PC-3 (cell line): ENCODE data around the gene KCNQ4. TPM values are rescaled to one million over a fixed set of nuclear protein-coding genes. Genes with fewer than 3 reads are reported as not detected.

Source experiments
- ATAC-seq: fragments of 200-7000 bp; cut with Tn5 transposase; 2 replicates; pipeline ENCODE4 v1.9.1; 2020; ENCODE audit warnings: mild to moderate bottlenecking, moderate library complexity
- BruUV-seq: library from RNA; stranded (reverse); fragments of 400-500 nt; replicated peaks from 2 replicates; lab custom pipeline; 2021; lab: Mats Ljungman, UMichigan
- CTCF ChIA-PET: fragments of 300-600 bp; sonication (Branson Sonifier 250); formaldehyde crosslinking; loops from one replicate; lab custom pipeline; 2022; ENCODE audit warnings: antibody characterized with exemption; lab: Charles Lee
- POLR2A ChIA-PET: fragments of 300-600 bp; sonication (Branson Sonifier 250); formaldehyde crosslinking; loops from one replicate; lab custom pipeline; 2022; ENCODE audit warnings: antibody characterized with exemption; ENCODE audit not compliant: unreplicated experiment; lab: Charles Lee
- DNase-seq: peaks from one replicate; pipeline ENCODE4 v3.0.0-alpha.2; 2015
- H2AFZ ChIP-seq: fragments of 300-600 bp; sonication (generic); 2 replicates; pipeline ENCODE4 v1.6.0; 2016; ENCODE audit warnings: antibody characterized with exemption, low read length
- H3F3A ChIP-seq: fragments of 300-600 bp; sonication (generic); one replicate; pipeline ENCODE4 v1.6.0; 2017; ENCODE audit warnings: antibody characterized with exemption, low read length, control low read depth, mild to moderate bottlenecking; ENCODE audit not compliant: unreplicated experiment
- H3K27ac ChIP-seq: fragments of 300-600 bp; sonication (generic); 2 replicates; pipeline ENCODE4 v1.5.1; 2016; ENCODE audit warnings: mild to moderate bottlenecking, low read length
- H3K27me3 ChIP-seq: fragments of 300-600 bp; sonication (generic); 2 replicates; pipeline ENCODE4 v1.6.1; 2016; ENCODE audit warnings: low read length, mixed read lengths
- H3K36me3 ChIP-seq: fragments of 300-600 bp; sonication (generic); 2 replicates; pipeline ENCODE4 v1.6.1; 2016; ENCODE audit warnings: low read depth, mixed run types, low read length, mixed read lengths
- H3K4me1 ChIP-seq: fragments of 300-600 bp; sonication (generic); 2 replicates; pipeline ENCODE4 v1.5.1; 2016; ENCODE audit warnings: low read length; ENCODE audit not compliant: insufficient read depth
- H3K4me2 ChIP-seq: fragments of 300-600 bp; sonication (generic); 2 replicates; pipeline ENCODE4 v1.6.0; 2016; ENCODE audit warnings: low read length
- H3K4me3 ChIP-seq: fragments of 300-600 bp; sonication (generic); 2 replicates; pipeline ENCODE4 v1.5.1; 2016; ENCODE audit warnings: mild to moderate bottlenecking, low read length, mixed read lengths
- H3K79me2 ChIP-seq: fragments of 300-600 bp; sonication (generic); 2 replicates; pipeline ENCODE4 v1.6.1; 2017; ENCODE audit warnings: low read length, mixed read lengths
- H3K9ac ChIP-seq: fragments of 300-600 bp; sonication (generic); 2 replicates; pipeline ENCODE4 v1.6.0; 2016; ENCODE audit warnings: mild to moderate bottlenecking, low read length
- H3K9me2 ChIP-seq: fragments of 300-600 bp; sonication (generic); replicated peaks from 2 replicates; pipeline ENCODE4 v1.6.1; 2016; ENCODE audit warnings: mixed run types, low read length, mixed read lengths
- H3K9me3 ChIP-seq: fragments of 300-600 bp; sonication (generic); 2 replicates; pipeline ENCODE4 v1.6.1; 2016; ENCODE audit warnings: low read length, mixed read lengths
- H4K20me1 ChIP-seq: fragments of 300-600 bp; sonication (generic); 2 replicates; pipeline ENCODE4 v1.6.1; 2016; ENCODE audit warnings: low read length, mixed read lengths
- EZH2 ChIP-seq: fragments of 300-600 bp; sonication (generic); IDR thresholded peaks from one replicate; pipeline ENCODE4 v1.6.1; 2017; ENCODE audit warnings: antibody characterized with exemption, mild to moderate bottlenecking, low read length; ENCODE audit not compliant: unreplicated experiment
- EZH2phosphoT487 ChIP-seq: fragments of 300-600 bp; sonication (generic); IDR thresholded peaks from 2 replicates; pipeline ENCODE4 v1.6.1; 2018; ENCODE audit warnings: mild to moderate bottlenecking, antibody characterized with exemption, low read length, borderline replicate concordance
- intact Hi-C: fragments of 100-400 bp; cut with micrococcal nuclease; formaldehyde crosslinking; loops from 2 replicates; pipeline ENCODE4 v1.9.0; 2023
- total RNA-seq: library from RNA; depleted of rRNA; stranded (reverse); fragments of >200 nt; gene quantifications from 2 replicates; pipeline ENCODE4 v1.2.3, GENCODE V29; 2014
- TF ChIP-seq, protein P1 (sequence below): fragments of 300-600 bp; sonication (generic); conservative IDR thresholded peaks from 2 replicates; pipeline ENCODE4 v1.5.1; 2017; ENCODE audit warnings: antibody characterized with exemption, low read depth, mild to moderate bottlenecking, low read length

The KCNQ4 gene
- total RNA-seq, 1 experiment from 2014 or later: 2.5 TPM

- Histone ChIP-seq H3K4me1 (peaks cover 32% of the 10 kb centered on the region), H4K20me1 (0 out of 2 replicates have a peak, but pooled peaks cover 8% of the 10 kb centered on the region), H3K36me3 (peaks cover 50% of the 10 kb centered on the region), H3K79me2 (no peaks in the 10 kb centered on the region), H2AFZ (no peak overlapping the region), H3K27ac (peak overlapping the region; percentile 33), H3K9me2 (no peaks in the 10 kb centered on the region), H3K4me3 (no peak overlapping the region), H3K9ac (no peak overlapping the region), H3F3A (no peaks in the 10 kb centered on the region), H3K27me3 (no peaks in the 10 kb centered on the region), H3K9me3 (no peaks in the 10 kb centered on the region), H3K4me2 (peak overlapping the region; percentile 11; the same call in 1 of the 2 replicates)
- no peak for TF ChIP-seq EZH2phosphoT487
- no peak for TF ChIP-seq EZH2
- TF ChIP-seq, protein P1, sequence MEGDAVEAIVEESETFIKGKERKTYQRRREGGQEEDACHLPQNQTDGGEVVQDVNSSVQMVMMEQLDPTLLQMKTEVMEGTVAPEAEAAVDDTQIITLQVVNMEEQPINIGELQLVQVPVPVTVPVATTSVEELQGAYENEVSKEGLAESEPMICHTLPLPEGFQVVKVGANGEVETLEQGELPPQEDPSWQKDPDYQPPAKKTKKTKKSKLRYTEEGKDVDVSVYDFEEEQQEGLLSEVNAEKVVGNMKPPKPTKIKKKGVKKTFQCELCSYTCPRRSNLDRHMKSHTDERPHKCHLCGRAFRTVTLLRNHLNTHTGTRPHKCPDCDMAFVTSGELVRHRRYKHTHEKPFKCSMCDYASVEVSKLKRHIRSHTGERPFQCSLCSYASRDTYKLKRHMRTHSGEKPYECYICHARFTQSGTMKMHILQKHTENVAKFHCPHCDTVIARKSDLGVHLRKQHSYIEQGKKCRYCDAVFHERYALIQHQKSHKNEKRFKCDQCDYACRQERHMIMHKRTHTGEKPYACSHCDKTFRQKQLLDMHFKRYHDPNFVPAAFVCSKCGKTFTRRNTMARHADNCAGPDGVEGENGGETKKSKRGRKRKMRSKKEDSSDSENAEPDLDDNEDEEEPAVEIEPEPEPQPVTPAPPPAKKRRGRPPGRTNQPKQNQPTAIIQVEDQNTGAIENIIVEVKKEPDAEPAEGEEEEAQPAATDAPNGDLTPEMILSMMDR: no peak
- no TSS peak for BruUV-seq
- ChIA-PET CTCF (interaction anchor here (0.5 to 0.8 kb wide), 2 partner anchors 81 to 99 kb away, joined by 3 to 4 read pairs; no protein-coding TSS in a partner anchor), POLR2A (no interaction called here)
- DNase-seq (peak; percentile 52), ATAC-seq (peak; percentile 70)
- intact Hi-C loops: loop anchor here (5.0 kb wide), 2 partner anchors 38 to 58 kb away; partner anchors contain the start of gene NFYC
Measured at GRCh38 chr1:40750451-40750908, 33.1 kb upstream of the KCNQ4 start.

- Histone ChIP-seq H3F3A (no peaks in the 10 kb centered on the region), H3K79me2 (no peaks in the 10 kb centered on the region), H4K20me1 (0 out of 2 replicates have a peak, but pooled peaks cover 8% of the 10 kb centered on the region), H2AFZ (no peak overlapping the region), H3K27me3 (no peaks in the 10 kb centered on the region), H3K4me1 (peaks cover 32% of the 10 kb centered on the region), H3K4me2 (peak overlapping the region; percentile 43), H3K9me2 (no peaks in the 10 kb centered on the region), H3K9me3 (no peaks in the 10 kb centered on the region), H3K9ac (no peak overlapping the region), H3K4me3 (no peak overlapping the region), H3K27ac (peak overlapping the region; percentile 15), H3K36me3 (peaks cover 56% of the 10 kb centered on the region)
- intact Hi-C loops: loop anchor here (5.0 kb wide), 2 partner anchors 40 to 60 kb away; partner anchors contain the start of gene NFYC
- BruUV-seq: no TSS peak
- ChIA-PET CTCF (no interaction called here), POLR2A (no interaction called here)
- ATAC-seq (peak; percentile 78), DNase-seq (peak; percentile 57)
- TF ChIP-seq EZH2phosphoT487 (no peak), EZH2 (no peak)
- TF ChIP-seq, protein P1: no peak
Measured at GRCh38 chr1:40751802-40752201, 31.8 kb upstream of the KCNQ4 start.

- H3K4me1 ChIP-seq: peaks cover 32% of the 10 kb centered on the region
- TF ChIP-seq, protein P1: no peak
- TF ChIP-seq EZH2 (no peak), EZH2phosphoT487 (no peak)
- ChIA-PET CTCF (no interaction called here), POLR2A (no interaction called here)
- H3F3A ChIP-seq: no peaks in the 10 kb centered on the region
- DNase-seq (no peak), ATAC-seq (no peak)
- peaks cover 50% of the 10 kb centered on the region for H3K36me3 ChIP-seq
- intact Hi-C loops: loop anchor here (5.0 kb wide), 2 partner anchors 41 to 61 kb away; partner anchors contain the start of gene NFYC
- no peak overlapping the region for H2AFZ ChIP-seq
- H3K4me3 ChIP-seq: no peak overlapping the region
- H3K4me2 ChIP-seq: no peak overlapping the region
- H3K9me2 ChIP-seq: no peaks in the 10 kb centered on the region
- no TSS peak for BruUV-seq
- no peaks in the 10 kb centered on the region for H3K27me3 ChIP-seq
- no peaks in the 10 kb centered on the region for H3K9me3 ChIP-seq
- H3K27ac ChIP-seq: no peak overlapping the region
- no peaks in the 10 kb centered on the region for H3K79me2 ChIP-seq
- no peak overlapping the region for H3K9ac ChIP-seq
- 0 out of 2 replicates have a peak, but pooled peaks cover 8% of the 10 kb centered on the region for H4K20me1 ChIP-seq
Measured at GRCh38 chr1:40753142-40753882, 30.3 kb upstream of the KCNQ4 start.
